ENCODE data around the gene ARL10.

The ARL10 gene

DNA sequence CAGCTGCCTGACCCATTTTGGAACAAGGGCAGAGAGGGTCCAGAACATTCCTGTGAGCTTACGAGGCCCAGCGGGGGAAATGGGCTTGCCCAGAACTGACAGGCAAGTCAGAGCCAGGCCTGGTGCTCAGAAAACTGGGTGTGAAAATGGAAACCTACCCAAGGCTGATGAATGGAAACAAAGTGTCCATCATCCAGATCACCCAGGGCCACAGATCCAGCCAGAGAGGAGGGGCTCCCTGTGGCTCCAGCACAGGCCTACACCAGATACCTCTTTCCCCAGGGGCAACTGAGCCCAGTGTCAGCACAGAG is 47.9 kb downstream of the ARL10 start:
- DNase-seq (ENCODE audit: low read depth, low spot score): no peak
- Histone ChIP-seq H3K36me3 (ENCODE audit: control insufficient read depth, insufficient read depth, low read length) (no peaks in the 10 kb centered on the region), H3K27me3 (ENCODE audit: control insufficient read depth, insufficient read depth, low read length) (no peaks in the 10 kb centered on the region), H3K9me3 (ENCODE audit: control insufficient read depth, insufficient read depth, low read length) (no peaks in the 10 kb centered on the region), H3K4me3 (ENCODE audit: low read length) (no peak overlapping the region), H3K27ac (ENCODE audit: low read length) (no peak overlapping the region), H3K4me1 (ENCODE audit: control insufficient read depth, insufficient read depth, low read length) (no peaks in the 10 kb centered on the region)
- no CpG with 5 or more reads among the region's 2 CpGs for WGBS (ENCODE audit: insufficient coverage, insufficient read length)

DNA sequence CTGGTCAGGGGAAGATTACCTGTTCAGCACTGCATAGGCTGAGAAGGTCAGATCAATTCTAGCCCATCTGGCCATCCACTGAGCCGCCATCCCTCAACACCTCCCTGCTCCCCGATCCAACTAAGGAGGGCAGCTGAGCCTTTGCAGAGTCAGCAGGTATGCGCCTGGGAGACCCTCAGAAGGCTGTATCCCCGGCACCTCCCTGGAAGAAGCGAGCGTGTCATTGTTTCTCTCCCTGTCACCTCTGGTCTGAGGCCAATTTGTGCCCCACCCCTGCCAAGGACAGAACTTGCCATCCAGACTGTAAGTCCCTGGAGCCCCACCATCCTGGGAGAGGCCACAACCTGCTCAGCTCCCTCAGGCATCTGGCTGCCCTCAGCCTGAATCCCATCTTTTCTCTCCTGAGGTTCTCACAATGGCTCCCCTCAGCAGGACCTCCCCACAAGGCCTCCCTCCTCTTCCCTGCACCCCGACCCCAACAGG is 48.5 kb downstream of the ARL10 start:
- H3K9me3 ChIP-seq (ENCODE audit: control insufficient read depth, insufficient read depth, low read length): no peaks in the 10 kb centered on the region
- DNase-seq (ENCODE audit: low read depth, low spot score): no peak
- H3K4me1 ChIP-seq (ENCODE audit: control insufficient read depth, insufficient read depth, low read length): no peaks in the 10 kb centered on the region
- no peak overlapping the region for H3K27ac ChIP-seq (ENCODE audit: low read length)
- H3K36me3 ChIP-seq (ENCODE audit: control insufficient read depth, insufficient read depth, low read length): no peaks in the 10 kb centered on the region
- WGBS (ENCODE audit: insufficient coverage, insufficient read length): no CpG with 5 or more reads among the region's 7 CpGs
- H3K4me3 ChIP-seq (ENCODE audit: low read length): no peak overlapping the region
- H3K27me3 ChIP-seq (ENCODE audit: control insufficient read depth, insufficient read depth, low read length): no peaks in the 10 kb centered on the region

DNA sequence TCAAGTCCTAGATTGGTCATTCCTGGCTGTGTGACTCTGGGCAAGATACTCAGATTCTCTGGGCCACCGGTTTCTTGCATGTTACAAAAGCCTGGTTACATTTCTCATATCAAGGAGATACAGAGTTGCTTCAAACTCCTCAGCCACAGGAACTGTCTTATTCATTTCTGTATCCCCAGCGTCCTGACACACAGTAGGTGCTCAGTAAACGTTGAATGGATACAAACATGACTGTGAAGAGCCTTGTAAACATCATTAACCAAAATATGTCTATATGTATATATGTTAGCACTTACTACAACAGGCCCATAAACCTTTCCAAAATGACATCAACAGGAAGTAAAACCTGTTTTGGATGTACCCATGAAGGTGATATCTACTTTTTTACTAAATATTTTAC is 49.4 kb downstream of the ARL10 start:
- no peak overlapping the region for H3K27ac ChIP-seq (ENCODE audit: low read length)
- H3K9me3 ChIP-seq (ENCODE audit: control insufficient read depth, insufficient read depth, low read length): no peaks in the 10 kb centered on the region
- no CpG with 5 or more reads among the region's 3 CpGs for WGBS (ENCODE audit: insufficient coverage, insufficient read length)
- no peak for DNase-seq (ENCODE audit: low read depth, low spot score)
- H3K27me3 ChIP-seq (ENCODE audit: control insufficient read depth, insufficient read depth, low read length): no peaks in the 10 kb centered on the region
- no peak overlapping the region for H3K4me3 ChIP-seq (ENCODE audit: low read length)
- H3K4me1 ChIP-seq (ENCODE audit: control insufficient read depth, insufficient read depth, low read length): no peaks in the 10 kb centered on the region
- no peaks in the 10 kb centered on the region for H3K36me3 ChIP-seq (ENCODE audit: control insufficient read depth, insufficient read depth, low read length)

DNA sequence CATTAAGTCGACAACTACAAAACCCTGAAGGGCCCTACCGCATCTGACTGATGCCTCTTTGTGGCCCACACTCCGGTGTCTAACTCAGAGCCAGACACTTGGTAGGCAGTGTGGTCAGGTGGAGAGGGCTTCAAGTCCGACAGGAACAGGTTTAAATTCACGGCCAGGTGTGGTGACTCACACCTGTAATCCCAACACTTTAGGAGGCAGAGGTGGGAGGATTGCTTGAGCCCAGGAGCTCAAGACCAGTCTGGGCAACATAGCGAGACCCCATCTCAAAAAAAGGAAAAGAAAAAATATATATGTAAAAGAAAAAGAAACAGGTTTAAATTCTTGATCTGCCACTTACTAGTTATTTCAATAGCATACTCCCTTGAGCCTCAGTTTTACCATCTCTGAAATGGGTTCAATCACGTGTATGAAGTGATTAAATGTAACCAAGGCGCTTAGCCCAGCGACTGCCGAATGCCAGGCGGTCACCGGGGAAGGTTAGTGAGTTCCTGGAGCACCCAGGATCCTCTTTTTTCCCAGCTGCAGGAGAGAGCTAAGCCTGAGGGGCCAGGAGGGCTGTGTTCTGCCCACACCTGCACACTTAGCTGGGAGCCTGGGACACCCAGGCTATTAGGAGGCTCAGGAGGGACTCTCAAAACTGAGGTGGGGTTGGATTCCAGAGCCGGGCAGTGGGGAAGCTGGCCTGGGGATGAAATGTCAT is 50.1 kb downstream of the ARL10 start:
- Histone ChIP-seq H3K4me1 (ENCODE audit: control insufficient read depth, insufficient read depth, low read length) (no peaks in the 10 kb centered on the region), H3K4me3 (ENCODE audit: low read length) (peak overlapping the region; percentile 68; the same call in 1 of the 2 replicates), H3K36me3 (ENCODE audit: control insufficient read depth, insufficient read depth, low read length) (no peaks in the 10 kb centered on the region), H3K9me3 (ENCODE audit: control insufficient read depth, insufficient read depth, low read length) (no peaks in the 10 kb centered on the region), H3K27me3 (ENCODE audit: control insufficient read depth, insufficient read depth, low read length) (no peaks in the 10 kb centered on the region), H3K27ac (ENCODE audit: low read length) (no peak overlapping the region)
- DNase-seq (ENCODE audit: low read depth, low spot score): no peak
- WGBS (ENCODE audit: insufficient coverage, insufficient read length): no CpG with 5 or more reads among the region's 13 CpGs

DNA sequence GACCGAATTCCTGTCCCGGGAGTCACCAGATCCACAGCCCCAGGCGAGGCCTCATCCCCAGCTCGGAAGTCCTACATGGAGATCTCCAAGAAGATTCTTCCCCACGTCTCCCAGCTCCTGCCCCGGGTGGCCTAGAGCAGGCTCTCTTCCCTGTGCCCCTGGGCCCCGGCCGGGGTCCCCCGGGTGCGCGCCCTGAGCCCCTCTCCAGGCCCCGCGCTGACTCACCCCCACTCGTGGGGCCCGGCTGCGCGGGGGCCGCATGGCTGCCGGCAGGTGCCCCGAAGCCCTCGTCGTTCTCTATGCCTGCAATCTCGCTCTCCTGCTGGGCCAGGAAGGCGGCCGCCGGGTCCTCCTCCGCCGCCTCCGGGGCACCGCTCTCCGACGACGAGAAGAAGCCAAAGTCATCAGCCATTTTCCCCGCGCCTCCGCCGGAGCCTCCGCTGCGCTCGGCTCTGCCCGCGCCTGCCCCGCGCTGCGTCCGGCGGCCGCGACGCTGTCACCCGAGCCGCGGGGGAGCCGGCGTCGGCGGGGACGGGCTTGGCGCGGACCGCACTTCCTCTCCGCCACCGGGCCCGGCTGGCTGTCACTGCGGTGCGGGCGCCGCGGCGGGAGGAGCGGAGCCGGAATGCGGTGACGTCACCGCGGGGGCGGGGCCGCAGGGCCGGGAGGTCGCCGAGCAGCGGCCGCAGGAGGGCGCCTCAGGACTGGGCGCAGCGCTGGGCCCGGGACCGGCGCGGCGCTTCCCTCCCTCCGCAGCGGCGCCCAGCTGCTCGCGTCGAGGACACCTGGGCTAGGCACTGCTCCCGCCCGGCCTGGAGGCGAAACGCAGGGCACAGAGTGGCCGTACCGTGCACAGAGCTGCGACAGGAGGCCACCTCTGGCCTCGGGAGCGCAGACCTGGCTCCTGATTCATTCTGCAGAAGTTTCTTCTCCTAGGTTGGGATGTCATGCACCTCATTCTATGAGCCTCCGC is 51.0 kb downstream of the ARL10 start, which contains the start of gene CLTB:
CLTB (minus strand) TSS at position 588 of the 973 bp plus-strand sequence; CDS start at position 412, 176 bp downstream.
- Histone ChIP-seq H3K27me3 (ENCODE audit: control insufficient read depth, insufficient read depth, low read length) (no peaks in the 10 kb centered on the region), H3K27ac (ENCODE audit: low read length) (no peak within 1 kb of the TSS), H3K4me1 (ENCODE audit: control insufficient read depth, insufficient read depth, low read length) (no peaks in the 10 kb centered on the region), H3K36me3 (ENCODE audit: control insufficient read depth, insufficient read depth, low read length) (no peaks in the 10 kb centered on the region), H3K9me3 (ENCODE audit: control insufficient read depth, insufficient read depth, low read length) (no peaks in the 10 kb centered on the region), H3K4me3 (ENCODE audit: low read length) (peak within 1 kb of the TSS; percentile 68)
- DNase-seq (ENCODE audit: low read depth, low spot score): peak; percentile 79
- WGBS (ENCODE audit: insufficient coverage, insufficient read length): no CpG with 5 or more reads among the region's 107 CpGs

DNA sequence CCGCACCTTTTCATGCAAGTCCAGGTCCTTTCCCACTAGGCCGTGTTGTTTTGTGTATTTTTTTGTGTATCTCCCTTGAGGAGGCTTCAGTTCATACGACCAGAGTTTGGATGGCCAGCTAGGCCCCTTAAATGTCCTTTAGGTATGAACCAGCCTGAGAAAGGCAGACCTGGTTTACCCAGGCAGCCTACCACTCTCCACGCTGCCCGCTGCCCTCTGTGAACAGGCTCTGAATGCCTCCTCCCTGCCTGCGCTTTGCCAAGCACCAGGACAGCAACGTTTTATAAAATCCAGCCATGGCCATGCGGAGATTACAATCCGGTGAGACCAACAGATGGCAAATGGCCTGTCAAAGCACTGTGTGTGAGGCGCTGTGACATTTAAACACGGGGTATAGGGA is 51.7 kb downstream of the ARL10 start:
- no peak overlapping the region; the same call in 1 of the 2 replicates for H3K4me3 ChIP-seq (ENCODE audit: low read length)
- no peaks in the 10 kb centered on the region for H3K36me3 ChIP-seq (ENCODE audit: control insufficient read depth, insufficient read depth, low read length)
- no peaks in the 10 kb centered on the region for H3K9me3 ChIP-seq (ENCODE audit: control insufficient read depth, insufficient read depth, low read length)
- no CpG with 5 or more reads among the region's 11 CpGs for WGBS (ENCODE audit: insufficient coverage, insufficient read length)
- DNase-seq (ENCODE audit: low read depth, low spot score): no peak
- no peaks in the 10 kb centered on the region for H3K27me3 ChIP-seq (ENCODE audit: control insufficient read depth, insufficient read depth, low read length)
- no peak overlapping the region for H3K27ac ChIP-seq (ENCODE audit: low read length)
- no peaks in the 10 kb centered on the region for H3K4me1 ChIP-seq (ENCODE audit: control insufficient read depth, insufficient read depth, low read length)

DNA sequence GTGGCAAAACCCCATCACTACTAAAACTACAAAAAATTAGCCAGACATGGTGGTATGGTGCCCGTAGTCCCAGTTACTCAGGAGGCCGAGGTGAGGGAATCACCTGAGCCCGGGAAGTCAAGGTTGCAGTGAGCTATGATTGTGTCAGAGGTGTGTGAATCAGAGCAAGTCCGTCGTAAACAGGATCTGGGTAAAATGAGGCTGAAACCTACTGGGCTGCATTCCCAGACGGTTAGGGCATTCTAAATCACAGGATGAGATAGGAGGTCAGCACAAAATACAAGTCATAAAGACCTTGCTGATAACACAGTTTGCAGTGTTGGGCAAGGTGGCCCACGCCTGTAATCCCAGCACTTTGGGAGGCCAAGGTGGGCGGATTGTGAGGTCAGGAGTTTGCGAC is 53.0 kb downstream of the ARL10 start:
- WGBS (ENCODE audit: insufficient coverage, insufficient read length): no CpG with 5 or more reads among the region's 9 CpGs
- Histone ChIP-seq H3K4me1 (ENCODE audit: control insufficient read depth, insufficient read depth, low read length) (no peaks in the 10 kb centered on the region), H3K27ac (ENCODE audit: low read length) (no peak overlapping the region), H3K9me3 (ENCODE audit: control insufficient read depth, insufficient read depth, low read length) (no peaks in the 10 kb centered on the region), H3K4me3 (ENCODE audit: low read length) (no peak overlapping the region), H3K27me3 (ENCODE audit: control insufficient read depth, insufficient read depth, low read length) (no peaks in the 10 kb centered on the region), H3K36me3 (ENCODE audit: control insufficient read depth, insufficient read depth, low read length) (no peaks in the 10 kb centered on the region)
- no peak for DNase-seq (ENCODE audit: low read depth, low spot score)

DNA sequence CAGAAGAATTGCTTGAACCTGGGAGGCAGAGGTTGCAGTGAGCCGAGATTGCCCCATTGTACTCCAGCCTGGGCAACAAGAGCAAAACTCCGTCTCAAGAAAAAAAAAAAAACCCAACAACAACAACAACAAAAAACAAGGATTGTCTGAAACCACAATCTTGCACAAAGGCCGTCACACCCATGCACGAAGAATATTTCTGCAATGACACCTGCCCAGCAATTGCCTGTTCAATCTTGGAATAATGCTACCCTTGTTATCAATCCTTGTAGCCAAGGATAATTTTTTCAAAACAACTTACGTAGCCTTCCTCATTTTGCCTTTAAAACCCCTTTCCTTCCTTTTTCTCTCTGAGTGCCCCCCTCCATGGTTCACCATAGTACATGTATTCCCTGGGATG is 54.8 kb downstream of the ARL10 start:
- no peaks in the 10 kb centered on the region for H3K27me3 ChIP-seq (ENCODE audit: control insufficient read depth, insufficient read depth, low read length)
- no peak overlapping the region for H3K4me3 ChIP-seq (ENCODE audit: low read length)
- WGBS (ENCODE audit: insufficient coverage, insufficient read length): no CpG with 5 or more reads among the region's 5 CpGs
- no peak for DNase-seq (ENCODE audit: low read depth, low spot score)
- no peaks in the 10 kb centered on the region for H3K9me3 ChIP-seq (ENCODE audit: control insufficient read depth, insufficient read depth, low read length)
- no peaks in the 10 kb centered on the region for H3K4me1 ChIP-seq (ENCODE audit: control insufficient read depth, insufficient read depth, low read length)
- no peaks in the 10 kb centered on the region for H3K36me3 ChIP-seq (ENCODE audit: control insufficient read depth, insufficient read depth, low read length)
- no peak overlapping the region for H3K27ac ChIP-seq (ENCODE audit: low read length)

DNA sequence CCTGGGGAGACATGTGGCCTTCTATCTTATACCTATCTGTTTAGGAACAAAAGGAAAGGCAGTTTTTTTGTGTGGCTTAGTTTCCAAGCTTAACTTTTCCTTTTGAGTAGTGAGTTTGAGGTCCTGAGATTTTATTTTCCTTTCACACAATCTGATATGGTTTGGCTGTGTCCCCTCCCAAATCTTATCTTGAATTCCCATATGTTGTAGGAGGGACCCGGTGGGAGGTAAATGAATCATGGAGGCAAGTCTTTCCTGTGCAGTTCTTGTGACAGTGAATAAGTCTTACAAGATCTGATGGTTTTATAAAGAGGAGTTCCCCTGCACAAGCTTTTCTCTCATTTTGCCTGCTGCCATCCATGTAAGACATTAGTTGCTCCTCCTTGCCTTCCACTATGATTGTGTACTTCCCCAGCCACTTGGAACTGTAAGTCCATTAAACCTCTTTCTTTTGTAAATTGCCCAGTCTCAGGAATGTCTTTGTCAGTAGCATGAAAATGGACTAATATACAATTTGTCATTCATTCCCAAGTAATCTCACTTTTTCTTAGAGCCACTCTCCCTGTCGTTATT is 55.8 kb downstream of the ARL10 start:
- H3K9me3 ChIP-seq (ENCODE audit: control insufficient read depth, insufficient read depth, low read length): no peaks in the 10 kb centered on the region
- DNase-seq (ENCODE audit: low read depth, low spot score): no peak
- no peaks in the 10 kb centered on the region for H3K4me1 ChIP-seq (ENCODE audit: control insufficient read depth, insufficient read depth, low read length)
- H3K36me3 ChIP-seq (ENCODE audit: control insufficient read depth, insufficient read depth, low read length): no peaks in the 10 kb centered on the region
- no peaks in the 10 kb centered on the region for H3K27me3 ChIP-seq (ENCODE audit: control insufficient read depth, insufficient read depth, low read length)
- H3K27ac ChIP-seq (ENCODE audit: low read length): no peak overlapping the region
- WGBS (ENCODE audit: insufficient coverage, insufficient read length): no CpG with 5 or more reads among the region's 2 CpGs
- no peak overlapping the region for H3K4me3 ChIP-seq (ENCODE audit: low read length)

DNA sequence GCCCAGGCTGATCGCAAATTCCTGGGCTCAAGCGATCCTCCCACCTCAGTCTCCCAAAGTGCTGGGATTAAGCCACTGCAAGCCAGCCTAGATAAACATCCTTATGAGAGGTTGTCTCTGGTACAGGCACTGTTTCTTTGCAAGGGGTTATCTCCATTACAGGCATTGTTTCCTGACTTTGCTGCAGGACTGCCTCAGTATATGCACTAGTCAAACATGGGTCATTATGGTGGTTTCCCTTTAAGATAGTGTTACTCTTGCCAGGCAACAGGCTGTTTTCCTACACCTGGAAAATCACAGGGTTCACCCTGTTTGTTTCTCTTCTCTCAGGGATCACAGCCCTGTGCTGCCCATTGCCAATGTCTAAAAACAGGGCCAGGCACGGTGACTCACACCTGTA is 58.9 kb downstream of the ARL10 start:
- H3K27me3 ChIP-seq (ENCODE audit: control insufficient read depth, insufficient read depth, low read length): no peaks in the 10 kb centered on the region
- H3K36me3 ChIP-seq (ENCODE audit: control insufficient read depth, insufficient read depth, low read length): no peaks in the 10 kb centered on the region
- H3K27ac ChIP-seq (ENCODE audit: low read length): no peak overlapping the region
- no peaks in the 10 kb centered on the region for H3K9me3 ChIP-seq (ENCODE audit: control insufficient read depth, insufficient read depth, low read length)
- H3K4me1 ChIP-seq (ENCODE audit: control insufficient read depth, insufficient read depth, low read length): no peaks in the 10 kb centered on the region
- DNase-seq (ENCODE audit: low read depth, low spot score): no peak
- no CpG with 5 or more reads among the region's 3 CpGs for WGBS (ENCODE audit: insufficient coverage, insufficient read length)
- H3K4me3 ChIP-seq (ENCODE audit: low read length): no peak overlapping the region
